Common myeloid progenitor, CD34-positive (primary cell): ENCODE data around the gene RPL6.
"Not testable (repeated sequence)": the region's sequence is repeated elsewhere in the genome, so short reads cannot be mapped to it uniquely, and the experiment has no call there.

Experiments used
- CTCF ChIA-PET: fragments of 350-600 bp; sonication (Branson Sonifier 250); formaldehyde crosslinking; loops from one replicate; lab custom pipeline; 2021; ENCODE audit warnings: antibody characterized with exemption; lab: Charles Lee
- POLR2A ChIA-PET: fragments of 350-600 bp; sonication (Branson Sonifier 250); formaldehyde crosslinking; loops from one replicate; lab custom pipeline; 2021; ENCODE audit warnings: antibody characterized with exemption; lab: Charles Lee
- DNase-seq, 3 donors: peaks; one replicate each; pipeline versions ENCODE4 v3.0.0 to v3.0.0-alpha.2; 2013
- H3K27ac ChIP-seq, 2 experiments: 1 replicate in 1 of 2; 2 replicates in 1 of 2; pipeline ENCODE4 v1.7.0; 2013; ENCODE audit warnings: inconsistent platforms in 2 of 2, low read length in 2 of 2, mild to moderate bottlenecking in 2 of 2, low read depth in 1 of 2, moderate library complexity in 1 of 2; ENCODE audit not compliant: severe bottlenecking in 2 of 2, insufficient read depth in 1 of 2, poor library complexity in 1 of 2
- H3K27me3 ChIP-seq, 5 experiments: replicated peaks in 2 of 5; 1 replicate in 3 of 5; 2 replicates in 2 of 5; pipeline versions ENCODE4 v1.6.1 to v1.7.0; 2013; ENCODE audit warnings: low read length in 4 of 5, mild to moderate bottlenecking in 2 of 5, moderate library complexity in 2 of 5, inconsistent platforms in 1 of 5; ENCODE audit not compliant: insufficient read depth in 5 of 5, control insufficient read depth in 4 of 5
- H3K36me3 ChIP-seq, 4 experiments: 1 replicate in 2 of 4; 2 replicates in 2 of 4; pipeline versions ENCODE4 v1.6.1 to v1.7.0; 2013; ENCODE audit warnings: low read length in 3 of 4, control low read depth in 1 of 4, mild to moderate bottlenecking in 1 of 4; ENCODE audit not compliant: control insufficient read depth in 4 of 4, insufficient read depth in 4 of 4
- H3K4me1 ChIP-seq, 4 experiments: 1 replicate in 3 of 4; 2 replicates in 1 of 4; pipeline versions ENCODE4 v1.6.1 to v1.7.1; 2013; ENCODE audit warnings: low read length in 3 of 4, mild to moderate bottlenecking in 3 of 4, control low read depth in 1 of 4, inconsistent platforms in 1 of 4, moderate library complexity in 1 of 4; ENCODE audit not compliant: control insufficient read depth in 4 of 4, insufficient read depth in 4 of 4; ENCODE audit errors: control extremely low read depth in 1 of 4
- H3K4me3 ChIP-seq, 7 experiments: 1 replicate in 4 of 7; 2 replicates in 3 of 7; pipeline versions ENCODE4 v1.5.1 to v1.7.0; 2013; ENCODE audit warnings: mild to moderate bottlenecking in 7 of 7, low read length in 6 of 7, moderate library complexity in 6 of 7, inconsistent platforms in 2 of 7, low read depth in 2 of 7, control low read depth in 1 of 7; ENCODE audit not compliant: insufficient read depth in 4 of 7, control insufficient read depth in 1 of 7; ENCODE audit errors: extremely low read depth in 1 of 7
- H3K9me3 ChIP-seq, 5 experiments: 1 replicate in 4 of 5; 2 replicates in 1 of 5; pipeline versions ENCODE4 v1.6.1 to v1.7.1; 2013; ENCODE audit warnings: low read length in 4 of 5, mild to moderate bottlenecking in 2 of 5, inconsistent platforms in 1 of 5, low read depth in 1 of 5, moderate library complexity in 1 of 5; ENCODE audit not compliant: control insufficient read depth in 4 of 5, insufficient read depth in 2 of 5; ENCODE audit errors: control extremely low read depth in 1 of 5
- WGBS: methylation state at CpG from one replicate; pipeline ENCODE4 v1.1.5; 2013; ENCODE audit not compliant: insufficient coverage; 5-methylcytosine and 5-hydroxymethylcytosine counted together

Gene RPL6

DNA sequence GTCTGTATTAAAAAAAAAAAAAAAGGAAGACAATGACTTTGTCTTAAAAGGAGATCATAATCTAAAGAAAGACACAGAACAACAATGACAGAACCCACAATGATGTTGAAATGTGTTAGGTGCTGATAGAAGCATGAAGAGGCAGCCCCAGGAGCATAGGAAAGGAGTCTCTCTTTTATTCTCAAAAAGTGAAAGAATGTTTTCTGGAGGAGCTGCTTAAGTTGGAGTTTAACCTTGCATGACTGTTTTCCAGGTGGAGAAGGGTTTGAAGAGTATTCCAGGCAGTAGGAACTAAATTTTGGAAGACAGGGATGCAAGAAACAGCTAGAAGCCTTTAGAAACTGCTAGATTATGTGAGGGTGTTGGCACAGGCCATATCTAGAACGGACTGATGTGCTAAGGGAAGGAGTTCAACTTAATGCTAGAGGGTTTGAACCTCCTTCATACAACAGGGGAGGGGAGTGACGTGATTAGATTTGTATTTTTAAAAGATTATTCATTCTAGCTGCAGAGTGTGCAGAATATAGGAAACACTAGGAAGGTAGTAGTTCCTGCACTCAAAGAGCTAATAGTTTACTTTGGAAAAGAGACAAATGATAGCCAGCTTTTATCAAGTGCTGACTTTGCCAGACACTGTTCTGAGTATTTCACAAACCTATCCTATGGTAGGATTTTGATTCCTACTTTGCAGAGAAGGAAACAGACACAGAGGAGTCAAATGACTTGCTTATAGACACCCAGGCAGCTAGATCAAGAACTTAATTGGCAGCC lies 4.6 kb upstream of the RPL6 start:
- ChIA-PET POLR2A (no interaction called here), CTCF (interaction anchor here (0.8 to 1.9 kb wide), 3 partner anchors 8 to 313 kb away, joined by 3 to 4 read pairs (median 3); no protein-coding TSS in a partner anchor)
- WGBS, result no CpG with 5 or more reads among the region's 2 CpGs
- DNase-seq, result peak in 2 of 3 donors; percentile 63 to 78
- Histone ChIP-seq H3K4me1 (peaks cover 0 to 11% (median 6%) of the 10 kb centered on the region in 4 experiments), H3K27me3 (no peaks in the 10 kb centered on the region), H3K27ac (peak overlapping the region in 1 of 2 experiments; percentile 71), H3K9me3 (no peaks in the 10 kb centered on the region), H3K36me3 (no peaks in the 10 kb centered on the region), H3K4me3 (no peak overlapping the region)

DNA sequence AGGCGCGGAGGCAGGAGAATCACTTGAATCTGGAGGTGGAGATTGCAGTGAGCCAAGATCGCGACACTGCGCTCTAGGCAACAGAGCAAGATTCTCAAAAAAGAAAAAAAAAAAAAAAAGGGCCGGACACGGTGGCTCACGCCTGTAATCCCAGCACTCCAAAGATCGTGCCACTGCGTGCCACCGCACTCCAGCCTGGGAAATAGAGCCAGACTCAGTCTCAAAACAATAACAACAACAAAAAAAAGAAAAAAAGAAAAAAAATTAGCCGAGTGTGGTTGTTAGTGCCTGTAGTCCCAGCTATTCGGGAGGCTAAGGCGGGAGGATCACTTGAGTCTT lies 470 bp upstream of the RPL6 start:
- DNase-seq, result no peak
- WGBS, result 98% methylated on average over 8 of the region's 14 CpGs
- ChIA-PET POLR2A (no interaction called here), CTCF (interaction anchor here (2.4 kb wide), 1 partner anchor 212 kb away, joined by 14 read pairs; no protein-coding TSS in a partner anchor)
- H3K36me3 ChIP-seq, result peaks cover 18 to 34% (median 24%) of the 10 kb centered on the region in 4 experiments
- no peak overlapping the region for H3K4me3 ChIP-seq
- H3K27me3 ChIP-seq, result no peaks in the 10 kb centered on the region
- no peaks in the 10 kb centered on the region for H3K9me3 ChIP-seq
- peaks cover 10 to 26% (median 17%) of the 10 kb centered on the region in 4 experiments for H3K4me1 ChIP-seq
- no peak overlapping the region for H3K27ac ChIP-seq

DNA sequence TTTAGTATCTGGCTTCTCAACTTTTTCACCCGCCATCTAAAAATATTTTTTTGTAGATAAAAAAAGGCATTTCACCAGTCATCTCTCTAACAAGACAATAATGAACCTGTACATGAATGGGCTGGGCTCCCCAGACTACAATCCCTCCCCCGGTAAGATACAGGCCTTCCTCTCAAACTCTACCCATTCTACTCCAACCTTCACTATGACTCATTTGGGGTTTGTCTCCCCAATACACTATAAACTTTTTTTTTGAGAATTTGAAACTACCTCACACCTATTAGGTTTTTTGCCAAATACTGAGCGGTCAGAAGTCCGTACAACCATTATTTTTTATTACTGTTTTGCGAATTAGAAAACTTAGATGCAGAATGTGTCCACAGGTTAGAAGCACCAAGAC lies 784 bp downstream of the RPL6 start:
- Histone ChIP-seq H3K27ac (peak overlapping the region; percentile 91 to 96), H3K36me3 (peaks cover 21 to 42% (median 32%) of the 10 kb centered on the region in 4 experiments), H3K9me3 (no peaks in the 10 kb centered on the region), H3K4me3 (peak overlapping the region; percentile 86 to 99 (median 93)), H3K4me1 (peaks cover 10 to 22% (median 14%) of the 10 kb centered on the region in 4 experiments), H3K27me3 (no peaks in the 10 kb centered on the region)
- 17% methylated on average over 1 of the region's 5 CpGs for WGBS
- DNase-seq, result peak in 2 of 3 donors; percentile 33 to 48
- ChIA-PET CTCF (no interaction called here), POLR2A (no interaction called here)

DNA sequence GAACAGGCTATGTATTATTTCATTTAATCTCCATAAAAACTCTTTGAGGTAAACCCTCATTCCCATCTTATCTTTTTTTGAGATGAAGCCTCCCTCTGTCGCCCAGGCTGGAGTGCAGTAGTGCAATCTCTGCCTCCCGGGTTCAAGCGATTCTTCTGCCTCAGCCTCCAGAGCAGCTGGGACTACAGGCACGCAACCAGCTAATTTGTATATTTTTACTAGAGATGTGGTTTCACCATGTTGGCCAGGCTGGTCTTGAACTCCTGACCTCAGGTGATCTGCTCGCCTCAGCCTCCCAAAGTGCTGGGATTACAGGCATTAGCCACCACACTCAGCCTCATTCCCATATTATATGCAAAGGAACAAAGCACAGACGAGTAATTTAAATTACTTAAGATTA lies 1.7 kb downstream of the RPL6 start:
- H3K27me3 ChIP-seq, POLR2A ChIA-PET, DNase-seq, H3K9me3 ChIP-seq, CTCF ChIA-PET: not testable (repeated sequence)
- WGBS, result 100% methylated on average over 2 of the region's 6 CpGs
- peaks cover 21 to 42% (median 32%) of the 10 kb centered on the region in 4 experiments for H3K36me3 ChIP-seq
- peaks cover 10 to 22% (median 14%) of the 10 kb centered on the region in 4 experiments for H3K4me1 ChIP-seq
- H3K4me3 ChIP-seq, result peak overlapping the region in 4 of 7 experiments; percentile 1 to 99 (median 54)
- peak overlapping the region; percentile 25 to 96 for H3K27ac ChIP-seq

DNA sequence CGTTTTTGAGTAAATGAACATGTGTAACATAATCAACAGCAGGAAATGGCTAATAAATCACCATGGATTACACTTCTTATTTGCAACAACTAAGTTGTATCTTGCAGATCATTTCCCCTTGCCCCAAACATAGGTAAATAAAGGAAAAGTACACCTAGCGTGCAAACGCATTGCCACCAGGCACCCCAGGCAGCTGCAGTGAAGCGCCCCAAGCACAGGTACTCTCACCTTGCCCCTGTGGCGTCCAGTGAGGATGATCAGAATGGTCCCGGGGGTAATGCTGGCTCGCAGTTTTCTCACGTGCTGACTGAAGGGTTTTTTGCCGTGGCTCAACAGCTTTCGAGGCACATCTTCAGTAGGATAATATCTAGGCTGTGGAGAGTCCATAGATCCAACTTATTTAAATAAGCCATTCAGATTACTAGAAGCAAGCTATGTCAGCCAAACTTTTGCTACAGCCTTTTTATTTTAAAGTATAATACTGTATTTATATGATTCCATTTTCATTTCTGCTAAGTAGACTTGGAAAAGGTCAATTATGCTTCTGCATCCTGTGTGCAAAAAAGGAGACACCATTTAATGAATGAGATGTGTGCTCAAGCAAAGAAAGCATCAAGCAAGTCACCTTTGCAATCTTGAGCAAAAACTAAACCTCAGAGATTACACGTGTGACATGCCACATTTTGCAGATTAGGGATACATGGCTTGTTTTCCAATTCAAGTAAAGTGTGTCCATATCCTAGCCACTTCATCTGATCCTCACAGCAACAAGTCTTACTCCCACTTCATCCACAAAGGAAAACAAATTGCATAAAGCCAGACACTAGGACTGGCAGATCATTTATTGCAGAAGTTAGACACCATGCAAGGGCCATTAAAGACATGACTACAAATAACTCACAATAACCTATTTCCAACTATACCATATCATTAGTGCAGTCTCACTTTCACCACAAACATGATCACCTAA lies 2.6 kb downstream of the RPL6 start:
- WGBS, result 90% methylated on average over 2 of the region's 11 CpGs
- Histone ChIP-seq H3K36me3 (peaks cover 21 to 42% (median 32%) of the 10 kb centered on the region in 4 experiments), H3K4me1 (peaks cover 10 to 22% (median 14%) of the 10 kb centered on the region in 4 experiments), H3K9me3 (no peaks in the 10 kb centered on the region), H3K4me3 (peak overlapping the region in 2 of 7 experiments; percentile 98 to 99), H3K27ac (peak overlapping the region in 1 of 2 experiments; percentile 96), H3K27me3 (no peaks in the 10 kb centered on the region)
- ChIA-PET POLR2A (no interaction called here), CTCF (no interaction called here)
- DNase-seq, result no peak

DNA sequence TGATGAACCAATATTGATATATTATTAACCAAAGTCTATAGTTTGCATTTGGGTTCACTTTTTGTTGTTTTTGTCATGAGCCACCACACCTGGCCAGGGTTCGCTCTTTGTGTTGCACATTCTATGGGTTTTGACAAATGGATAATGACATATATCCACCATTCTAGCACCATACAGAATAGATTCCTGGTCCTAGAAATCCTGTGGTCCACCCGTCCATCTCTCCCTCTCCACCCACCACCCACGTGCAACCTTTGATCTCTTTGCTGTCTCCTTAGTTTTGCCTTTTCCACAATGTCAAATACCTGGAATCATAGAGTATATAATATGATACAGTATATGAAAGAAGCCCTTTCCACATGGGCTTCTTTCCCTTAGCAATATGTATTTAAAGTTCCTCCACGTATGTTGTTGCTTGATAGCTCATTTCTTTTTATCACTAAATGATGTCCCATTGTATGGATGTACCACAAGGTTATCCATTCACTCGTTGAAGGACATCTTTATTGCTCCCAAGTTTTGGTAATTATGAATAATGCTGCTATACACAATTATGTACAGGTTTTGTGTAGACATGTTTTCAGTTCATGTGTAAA lies 7.4 kb downstream of the RPL6 start:
- Histone ChIP-seq H3K4me1 (peaks cover 0 to 3% (median under 1%) of the 10 kb centered on the region in 4 experiments), H3K36me3 (peaks cover 13 to 29% (median 26%) of the 10 kb centered on the region in 4 experiments), H3K9me3 (no peaks in the 10 kb centered on the region), H3K27me3 (no peaks in the 10 kb centered on the region), H3K27ac (no peak overlapping the region), H3K4me3 (no peak overlapping the region)
- no CpG with 5 or more reads among the region's 5 CpGs for WGBS
- ChIA-PET CTCF (no interaction called here), POLR2A (interaction anchor here (0.6 kb wide), 1 partner anchor 233 kb away, joined by 3 read pairs; no protein-coding TSS in a partner anchor)
- DNase-seq, result no peak
